Left kidney (tissue), 8 donors: ENCODE data around the gene ASXL3. TPM values are rescaled to one million over a fixed set of nuclear protein-coding genes. Genes with fewer than 3 reads are reported as not detected.
A peak's percentile ranks its signal among the peaks of the same experiment; 100 is the strongest.

Experiments used
- DNase-seq: peaks from one replicate; pipeline ENCODE4 v3.0.0-alpha.2; 2013
- long read RNA-seq, 8 donors: transcript quantifications; one replicate each; lab custom pipeline, GENCODE V29; 2026
- polyA plus RNA-seq: library from polyadenylated mRNA; unstranded; fragments of 120-200 nt; gene quantifications from one replicate; pipeline ENCODE4 v1.2.1, GENCODE V29; 2013; ENCODE audit not compliant: insufficient read length

Gene ASXL3
- polyA plus RNA-seq, result 7.8 TPM
- long read RNA-seq, donor 1, result 0 reads
- long read RNA-seq, donor 2, result 0 reads
- long read RNA-seq, donor 3, result 0 reads
- long read RNA-seq, donor 4, result 0 reads
- long read RNA-seq, donor 5, result 0 reads
- long read RNA-seq, donor 6, result 0 reads
- long read RNA-seq, donor 7, result 0 reads
- long read RNA-seq, donor 8, result 0 reads

DNA sequence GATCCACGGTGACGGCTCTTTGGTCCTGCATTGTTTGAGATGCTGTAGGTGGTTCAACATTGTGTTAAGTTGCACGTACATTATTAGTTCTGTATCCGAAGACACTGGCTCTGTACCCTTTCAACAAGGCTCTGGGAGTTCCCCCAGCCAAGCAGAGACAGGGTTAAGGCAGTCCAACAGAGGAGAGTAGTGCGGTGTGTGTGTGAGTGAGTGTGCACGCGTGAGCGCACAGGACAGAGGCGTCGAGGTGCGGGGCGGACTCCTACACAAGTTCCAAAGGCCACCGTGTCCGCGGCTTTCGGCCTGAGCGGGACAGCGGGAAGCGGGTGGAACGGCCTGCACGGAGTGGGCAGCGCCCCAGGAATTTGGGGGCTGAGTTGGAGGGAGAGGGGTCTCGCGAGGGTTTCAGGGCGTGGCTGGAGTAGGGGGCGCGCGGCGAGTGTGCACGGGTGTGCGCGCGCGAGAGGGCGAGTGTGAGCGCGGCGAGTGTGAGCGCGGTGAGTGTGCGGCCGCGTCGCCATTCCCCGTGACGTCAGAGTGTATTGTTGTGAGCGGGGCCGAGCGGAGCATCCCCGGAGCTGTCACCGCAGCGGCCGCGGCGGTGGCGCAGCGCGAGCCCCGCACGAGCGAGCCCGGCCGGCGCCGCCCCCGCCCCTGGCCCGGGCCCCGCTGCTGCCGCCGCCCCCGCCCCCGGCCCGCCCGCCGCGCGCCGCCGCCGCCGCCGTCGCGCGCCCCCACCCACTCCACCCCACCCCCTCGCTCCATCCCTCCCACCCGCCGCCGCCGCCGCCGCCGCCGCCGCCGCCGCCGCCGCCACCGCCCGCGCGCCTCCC, at the start of gene ASXL3:
TSS of gene ASXL3 (plus strand) at position 535 of the 833 bp plus-strand sequence. CDS start 413 bp downstream, outside the sequence.
- peak; percentile 69 for DNase-seq

DNA sequence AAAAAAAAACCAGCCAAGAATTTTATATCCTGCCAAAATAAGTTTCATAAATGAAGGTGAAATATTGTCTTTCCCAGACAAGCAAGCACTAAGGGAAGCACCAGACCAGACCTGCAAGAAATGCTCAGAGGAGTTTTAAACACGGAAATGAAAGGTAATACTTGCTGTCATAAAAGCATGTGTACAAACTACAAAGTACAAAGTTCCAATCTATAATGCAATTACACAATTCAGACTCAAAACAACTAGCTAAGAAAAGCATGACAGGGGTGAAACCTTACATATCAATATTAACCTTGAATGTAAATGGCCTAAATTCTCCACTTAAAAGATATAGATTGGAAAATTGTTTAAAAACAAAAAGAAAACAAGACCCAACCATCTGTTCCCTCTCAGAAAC, 45.0 kb upstream of the ASXL3 start:
- no peak for DNase-seq

DNA sequence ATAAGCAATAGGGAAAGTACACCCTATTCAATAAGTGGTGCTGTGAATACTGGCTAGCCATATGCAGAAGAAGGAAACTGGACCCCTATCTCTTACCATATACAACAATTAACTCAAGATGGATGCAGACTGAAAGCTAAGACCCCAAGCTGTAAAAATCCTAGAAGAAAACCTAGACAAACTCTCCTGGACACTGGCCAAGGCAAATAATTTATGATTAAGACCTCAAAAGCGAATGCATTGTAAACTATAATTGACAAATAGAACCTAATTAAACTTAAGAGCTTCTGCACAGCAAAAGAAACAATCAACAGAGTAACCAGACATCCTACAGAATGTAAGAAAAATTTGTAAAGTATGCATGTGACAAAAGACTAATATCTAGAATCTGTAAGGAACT, 41.1 kb upstream of the ASXL3 start:
- DNase-seq, result no peak

DNA sequence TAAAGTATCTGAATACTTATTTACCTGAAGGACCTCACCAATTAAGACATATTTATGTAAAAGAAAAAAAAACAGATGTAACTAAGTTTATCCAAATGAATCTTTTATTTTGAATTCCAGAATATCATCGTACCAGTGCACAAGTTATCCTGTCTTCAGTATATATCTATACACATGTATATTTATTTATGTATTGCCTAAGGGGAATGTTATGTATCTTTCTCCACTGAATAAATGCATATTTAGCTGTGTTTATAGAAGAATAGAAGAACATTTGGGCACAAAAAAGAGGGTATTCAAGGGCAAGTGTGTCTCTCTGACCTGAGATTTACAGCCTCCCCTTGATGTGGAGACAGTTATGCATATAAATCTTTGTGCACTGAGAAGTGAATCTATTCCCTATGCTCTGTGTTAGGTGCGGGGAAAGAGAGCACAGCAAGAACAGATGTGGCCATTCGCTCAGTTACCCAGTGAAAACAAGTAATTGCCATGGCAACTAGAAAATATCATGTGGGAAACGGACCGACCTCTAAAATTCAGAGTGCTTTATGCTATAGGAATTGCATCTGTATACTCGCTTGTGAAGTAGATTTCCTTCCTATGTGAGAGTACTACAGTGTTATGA, 39.5 kb upstream of the ASXL3 start:
- DNase-seq, result no peak

DNA sequence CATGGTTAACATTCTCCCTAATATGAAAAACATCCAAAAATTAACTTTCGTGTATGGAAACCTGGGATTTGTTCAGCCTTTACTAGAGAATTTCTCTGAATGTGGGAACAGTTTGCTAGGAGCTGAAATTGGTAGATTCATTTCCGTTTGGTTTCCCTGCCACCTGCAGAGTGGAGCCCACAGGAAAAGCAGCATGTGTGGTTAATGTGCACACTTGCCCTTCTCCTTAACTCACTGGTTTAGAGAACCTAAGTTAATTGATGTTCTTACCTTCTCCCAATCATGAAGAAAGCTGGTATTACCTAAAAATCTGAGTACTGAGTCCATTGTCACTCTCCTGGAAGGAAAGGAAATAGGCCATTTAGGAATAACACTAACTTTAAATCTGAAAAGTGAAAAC, 37.6 kb upstream of the ASXL3 start:
- DNase-seq, result no peak

DNA sequence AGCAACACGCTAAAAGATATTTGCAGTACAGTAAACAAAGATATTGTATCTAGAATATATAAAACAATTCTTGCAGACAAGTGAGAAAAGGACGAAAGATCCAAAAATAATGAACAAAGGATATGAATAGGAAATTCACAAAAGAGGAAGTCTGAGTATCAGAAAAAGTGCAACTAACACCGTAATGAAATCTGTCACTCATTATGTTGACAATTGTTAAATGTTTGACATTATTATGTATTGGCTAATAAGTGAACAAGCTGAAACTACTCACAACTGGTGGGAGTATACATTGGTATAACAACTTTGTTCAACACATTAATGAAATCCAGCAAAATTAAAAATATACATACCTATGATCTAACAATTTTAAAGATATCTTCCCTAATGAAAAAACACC, 36.7 kb upstream of the ASXL3 start:
- no peak for DNase-seq

DNA sequence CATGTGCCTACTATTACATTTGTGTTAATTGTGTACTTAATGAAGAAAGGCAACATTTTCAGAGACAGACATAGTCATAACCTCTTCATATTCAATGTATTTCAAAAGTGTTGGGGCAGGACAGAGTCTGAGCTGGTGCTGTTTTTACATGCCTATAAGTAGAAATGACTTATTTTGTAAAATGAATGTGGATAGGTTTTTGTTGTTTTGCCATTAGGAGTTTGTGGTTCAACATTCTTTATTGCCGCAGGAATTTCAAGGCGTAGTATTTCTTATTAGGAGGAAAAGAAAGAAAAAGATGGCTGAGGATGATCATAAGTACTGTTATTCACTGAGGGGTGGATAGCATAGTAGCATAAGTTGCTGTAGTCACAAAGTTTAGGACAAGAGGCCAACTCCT, 21.2 kb upstream of the ASXL3 start:
- no peak for DNase-seq

DNA sequence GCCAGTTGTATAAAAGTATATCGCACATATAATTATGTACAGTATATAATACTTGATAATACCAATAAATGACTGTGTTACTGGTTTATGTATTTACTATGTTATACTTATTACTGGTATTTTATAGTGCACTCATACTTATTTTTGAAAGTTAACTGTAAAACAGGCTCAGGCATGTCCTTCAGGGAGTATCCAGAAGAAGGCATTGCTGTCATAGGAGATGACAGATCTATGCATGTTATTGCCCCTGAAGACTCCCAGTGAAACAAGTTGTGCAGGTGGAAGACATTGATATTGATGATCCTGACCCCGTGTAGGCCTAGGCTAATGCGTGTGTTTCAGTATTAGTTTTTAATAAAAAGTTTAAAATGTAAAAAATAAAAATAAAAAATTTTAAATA, 20.3 kb upstream of the ASXL3 start:
- DNase-seq, result no peak

DNA sequence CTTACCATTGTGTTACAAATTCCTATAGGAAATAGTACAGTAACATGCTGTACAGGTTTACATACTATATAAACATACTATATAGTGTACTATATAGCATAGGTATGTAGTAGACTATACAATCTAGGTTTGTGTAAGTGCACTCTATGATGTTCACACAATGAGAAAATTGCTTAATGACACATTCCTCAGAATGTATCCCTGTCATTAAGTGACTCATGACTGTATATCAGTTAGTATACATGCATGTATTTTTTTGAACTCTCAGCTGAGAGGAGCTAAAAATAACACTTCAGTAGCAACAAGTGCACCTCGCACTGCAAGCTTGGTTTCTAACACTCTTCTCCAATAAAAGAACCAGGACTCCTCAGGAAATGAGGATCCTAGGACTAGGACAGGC, 19.5 kb upstream of the ASXL3 start:
- no peak for DNase-seq

DNA sequence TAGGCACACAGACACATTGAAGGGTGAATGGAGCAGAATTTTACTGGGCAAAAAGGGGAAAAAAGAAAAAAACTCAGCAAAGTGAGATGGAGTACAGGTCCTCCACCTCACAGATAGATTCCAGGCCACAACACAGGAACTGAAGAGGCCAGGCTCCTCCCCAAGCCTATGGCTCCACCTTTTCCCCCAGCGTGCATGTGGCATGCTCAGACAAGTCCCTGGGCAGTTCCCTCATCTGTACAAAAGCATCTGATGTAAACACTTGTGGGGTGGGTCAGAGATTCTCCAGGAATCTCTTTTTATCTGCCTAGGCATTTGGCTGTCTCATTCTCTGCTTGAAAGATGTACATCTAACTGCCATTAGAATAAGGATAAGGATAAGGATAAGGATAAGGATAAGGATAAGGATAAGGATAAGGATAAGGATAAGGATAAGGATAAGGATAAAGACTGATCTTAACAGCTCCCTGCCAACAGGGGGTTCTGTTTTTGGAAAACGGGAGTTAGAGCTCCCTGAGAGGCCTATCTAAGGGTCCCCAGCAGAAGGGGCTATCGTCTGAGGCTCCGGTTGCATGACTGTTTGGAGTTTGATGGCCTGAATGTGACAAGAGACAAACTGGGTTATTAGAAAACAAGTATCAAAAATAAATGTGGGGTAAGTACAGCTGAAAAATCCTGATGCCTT, 17.2 kb upstream of the ASXL3 start:
- no peak for DNase-seq

DNA sequence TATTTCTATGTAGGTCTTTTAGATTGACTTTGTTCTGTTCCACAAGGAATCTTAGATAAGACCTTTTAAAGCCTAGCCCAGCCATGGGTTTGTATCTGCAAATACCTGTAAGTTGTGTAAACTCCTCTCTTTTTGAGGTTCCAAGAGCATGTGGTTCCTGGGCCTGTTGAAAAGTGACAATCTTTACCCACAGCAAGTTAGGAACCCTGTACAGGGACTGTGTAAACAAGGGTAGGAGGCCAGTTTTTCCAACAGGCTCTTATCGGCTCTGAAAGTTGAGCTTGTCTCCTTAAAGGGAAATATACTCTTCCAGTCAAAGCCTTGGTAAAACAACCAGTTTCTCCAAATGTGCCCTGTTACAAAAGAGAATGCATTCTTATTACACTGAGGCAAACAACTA, 15.3 kb upstream of the ASXL3 start:
- DNase-seq, result no peak

DNA sequence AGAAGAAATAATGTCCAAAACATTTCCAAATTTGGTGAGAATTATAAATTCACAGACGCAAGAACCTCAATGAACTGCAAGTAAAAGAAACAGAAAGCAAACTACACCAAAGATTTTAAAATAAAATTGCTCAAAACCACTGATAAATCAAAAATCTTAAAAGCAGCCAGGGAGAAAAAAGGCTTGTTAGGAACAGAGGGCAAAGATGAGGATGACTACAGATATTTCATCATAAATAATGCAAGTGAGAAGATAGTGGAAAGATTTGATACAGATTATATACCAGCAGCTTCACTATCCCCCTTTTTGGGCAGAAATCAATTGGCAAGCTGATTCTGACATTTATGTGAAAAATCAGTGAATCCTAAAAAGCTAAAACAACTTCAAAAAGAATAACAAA, 10.3 kb upstream of the ASXL3 start:
- DNase-seq, result no peak

DNA sequence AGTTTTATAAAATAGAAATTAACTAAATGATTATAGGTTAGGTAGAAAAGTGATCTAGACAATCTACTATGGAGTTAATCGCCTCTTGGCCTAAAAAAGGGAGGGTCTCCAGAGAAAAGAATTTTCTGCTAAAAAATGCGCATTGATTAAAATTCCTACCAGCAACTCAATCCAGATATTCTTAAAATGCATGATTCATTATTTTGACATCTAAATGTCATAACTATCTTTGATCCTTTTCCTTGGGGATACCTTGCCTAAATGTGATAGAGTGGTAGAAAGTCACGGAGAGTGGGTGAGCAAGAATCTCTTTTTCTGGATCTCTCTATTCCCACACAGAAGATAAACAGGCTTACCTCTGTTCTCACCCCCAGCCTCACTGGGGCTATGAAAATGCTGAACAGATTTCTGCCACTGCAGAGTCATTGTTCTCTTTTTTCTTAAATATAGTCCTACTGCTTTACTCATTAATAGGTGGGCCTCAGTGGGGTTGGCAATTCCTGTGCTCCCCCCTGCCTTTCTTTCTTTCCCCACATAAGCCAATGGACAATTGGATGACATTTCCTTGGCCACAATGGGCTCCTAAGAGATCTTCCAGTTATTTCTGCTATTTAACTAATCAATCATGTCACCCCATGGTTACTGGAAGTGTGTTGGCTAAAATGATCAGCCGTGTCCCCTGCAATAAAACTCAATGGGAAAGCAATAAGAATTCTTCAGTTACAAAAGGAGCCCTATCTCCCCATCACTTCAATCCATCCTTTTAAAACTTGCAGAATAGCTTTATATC, 5.8 kb upstream of the ASXL3 start:
- no peak for DNase-seq

DNA sequence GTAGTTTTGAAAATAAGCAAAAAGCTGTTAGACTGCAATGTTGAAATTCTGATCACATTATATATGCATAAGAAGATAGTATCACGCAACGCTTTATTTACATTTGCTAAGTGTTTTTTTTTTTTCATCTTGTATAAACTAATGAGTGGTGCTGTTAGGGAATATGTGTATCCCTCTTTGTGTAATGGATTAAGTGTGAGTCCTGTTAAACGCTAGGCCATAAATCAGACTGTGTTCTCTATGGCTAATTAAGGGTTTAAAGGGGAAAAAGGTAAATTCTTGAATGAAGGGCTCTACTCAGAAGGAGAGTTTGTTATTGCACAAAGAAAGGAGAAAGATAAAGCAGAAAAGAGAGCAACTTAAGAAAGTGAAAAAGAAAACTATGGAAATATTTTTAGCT, 4.8 kb upstream of the ASXL3 start:
- no peak for DNase-seq

DNA sequence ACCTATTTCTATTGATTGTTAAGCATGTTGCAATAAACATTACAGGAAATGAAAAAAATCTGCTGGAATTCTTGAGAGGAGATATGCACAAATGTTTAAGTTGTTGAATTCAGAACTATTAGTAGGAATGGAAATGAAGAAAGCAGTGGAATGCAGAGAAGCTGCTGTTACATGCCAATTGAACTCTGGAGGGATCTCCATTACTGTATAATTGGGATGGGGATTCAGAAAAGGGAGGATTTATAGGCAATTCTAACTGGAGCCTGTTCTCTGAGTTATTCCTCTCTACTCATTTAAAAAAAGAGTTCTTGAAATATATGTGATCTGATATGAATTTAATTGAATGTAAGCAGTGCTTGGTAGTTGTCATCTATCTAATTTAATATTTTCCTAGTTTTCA, 2.6 kb upstream of the ASXL3 start:
- no peak for DNase-seq

DNA sequence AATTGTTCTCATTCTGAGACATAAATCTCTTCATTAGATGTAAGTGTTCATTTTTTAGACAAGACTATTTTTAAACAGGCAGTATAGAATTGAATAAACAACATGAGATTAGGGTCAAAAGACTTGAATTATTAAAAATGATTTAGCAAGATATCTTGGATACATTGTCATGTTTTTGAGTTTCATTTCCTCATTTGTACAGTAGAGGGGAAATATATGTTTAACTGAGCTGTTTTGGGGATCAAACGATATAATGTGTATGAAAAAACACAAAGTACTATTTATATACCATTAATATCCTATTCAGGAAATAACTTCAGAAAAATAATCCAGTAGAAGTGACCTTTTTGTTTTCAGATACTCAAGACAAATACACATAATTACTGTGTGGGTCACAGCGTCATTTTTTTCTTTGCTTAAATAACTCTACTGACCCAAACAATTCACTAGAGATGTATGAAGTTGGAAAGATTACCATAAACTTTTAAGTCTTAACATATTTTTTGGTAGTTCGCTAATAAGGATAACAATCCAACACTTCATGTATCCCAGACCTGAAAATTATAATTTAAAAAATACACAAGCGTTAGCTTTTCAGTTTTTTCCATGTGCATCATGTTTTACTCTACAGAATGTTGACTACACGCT, 896 bp upstream of the ASXL3 start:
- DNase-seq, result no peak

DNA sequence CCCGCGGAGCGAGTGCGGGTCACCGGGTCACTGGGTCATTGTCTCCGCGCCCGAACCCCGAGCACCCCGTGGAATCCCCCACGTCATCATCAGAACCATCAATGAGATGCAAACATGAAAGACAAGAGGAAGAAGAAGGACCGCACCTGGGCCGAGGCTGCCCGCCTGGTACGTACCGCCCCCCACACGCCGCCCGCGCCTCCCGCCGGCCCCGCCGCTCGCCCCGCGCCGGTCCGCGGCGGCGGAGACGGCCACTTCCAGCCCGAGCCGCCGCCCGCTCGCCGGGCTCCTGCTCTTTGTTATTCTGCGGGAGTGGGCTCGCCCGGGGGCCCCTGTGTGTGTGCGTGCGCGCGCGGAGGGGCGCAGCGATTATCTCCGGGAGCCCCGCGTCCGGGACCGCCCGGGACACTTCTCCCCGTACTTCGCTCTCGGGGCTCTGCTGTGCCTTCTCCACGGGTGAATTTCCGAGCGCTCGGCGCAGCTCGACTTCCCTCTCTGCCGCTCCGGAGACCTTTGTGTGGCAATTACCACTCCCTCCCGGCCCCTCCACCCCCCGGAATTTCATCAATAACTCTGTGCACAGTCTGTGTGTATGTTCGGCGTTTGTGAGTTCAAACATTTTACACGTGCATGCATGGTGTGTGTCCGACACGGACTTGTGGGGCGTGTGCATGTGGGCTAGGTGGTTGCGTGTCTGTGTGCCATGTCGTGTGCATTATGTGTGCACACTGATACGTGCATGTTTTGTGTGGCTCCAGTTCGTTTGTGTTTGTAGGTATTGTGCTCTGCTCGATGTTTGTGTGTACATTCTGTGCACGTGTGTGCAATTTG, 714 bp downstream of the ASXL3 start:
- peak; percentile 55 for DNase-seq

DNA sequence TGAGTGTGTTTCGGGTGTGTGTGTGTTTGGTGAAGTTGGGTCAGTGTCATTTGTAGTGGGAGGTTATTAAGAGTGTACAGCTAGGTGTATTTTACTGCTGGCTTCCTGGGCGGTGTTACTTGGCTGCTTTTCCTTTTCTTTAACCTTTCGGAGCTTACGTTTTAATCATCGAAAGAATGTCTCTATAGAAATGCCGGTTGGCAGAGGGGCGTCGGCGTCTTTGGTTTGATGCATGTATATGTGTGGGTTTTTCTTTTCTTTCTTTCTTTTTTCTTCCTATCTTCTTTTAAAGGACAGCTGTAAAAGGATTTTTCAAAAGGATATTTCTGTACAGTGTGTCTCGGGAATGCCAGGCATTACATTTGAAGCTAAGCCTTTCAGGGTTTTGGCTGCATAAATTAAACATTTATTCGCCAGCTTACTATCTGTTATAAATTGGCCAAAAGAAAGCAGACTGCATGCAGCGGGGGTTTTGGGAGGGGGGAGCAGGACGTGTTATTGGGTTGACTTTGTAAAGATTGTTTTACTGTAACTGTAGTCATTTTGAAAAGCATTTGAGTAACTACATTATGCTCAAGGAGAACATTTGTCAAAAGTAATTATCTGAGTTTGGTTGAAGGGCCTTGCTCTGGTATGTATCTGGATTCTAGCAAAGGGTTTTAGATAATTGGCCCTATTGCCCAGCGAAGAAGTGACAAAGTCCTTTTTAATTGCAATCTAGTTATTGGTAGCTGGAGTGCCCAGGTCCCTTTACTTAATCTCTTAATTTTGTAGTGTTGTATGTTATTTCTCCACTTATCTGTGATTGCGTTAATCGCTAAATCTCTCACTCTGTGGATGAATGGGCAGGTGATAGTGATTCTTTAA, 1.6 kb downstream of the ASXL3 start:
- no peak for DNase-seq

DNA sequence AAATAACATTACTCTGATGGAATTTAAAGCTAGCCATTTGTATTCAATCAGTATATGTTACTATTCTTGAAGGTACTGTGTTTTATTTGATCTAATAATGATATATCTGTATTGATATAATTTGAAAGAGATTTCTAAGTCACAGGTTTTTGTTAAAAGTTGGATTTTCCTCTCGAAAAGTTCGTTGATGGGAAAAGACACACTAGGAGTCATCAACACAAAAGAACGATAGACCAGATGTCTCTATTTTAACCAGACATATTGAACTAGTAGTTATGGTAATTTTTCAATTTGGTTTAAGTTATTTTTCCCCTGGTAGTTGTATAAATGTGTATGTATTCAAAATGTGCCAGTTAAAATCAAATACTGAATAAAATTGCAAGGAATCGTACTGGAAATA, 2.5 kb downstream of the ASXL3 start:
- no peak for DNase-seq

DNA sequence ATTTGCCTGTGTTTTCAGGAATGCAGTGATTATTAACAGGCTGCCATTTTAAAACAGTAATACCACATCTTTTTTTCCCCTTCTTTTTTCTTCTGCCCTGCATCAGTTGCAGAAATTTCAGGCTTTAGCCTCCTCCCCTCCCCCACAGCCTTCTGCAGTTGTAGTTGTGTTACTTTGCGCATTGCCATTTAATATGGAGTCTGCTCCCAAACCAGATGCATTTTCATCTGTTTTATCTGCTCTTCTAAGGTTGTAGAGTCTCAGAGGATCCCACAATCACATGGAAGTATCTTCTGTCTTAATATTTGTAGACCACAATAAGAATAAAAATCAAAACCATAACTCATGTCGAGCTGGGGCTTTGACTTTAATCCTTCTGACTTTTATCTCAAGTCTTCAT, 3.8 kb downstream of the ASXL3 start:
- peak; percentile 17 for DNase-seq
